Suprapubic skin (tissue), 4 donors: ENCODE data around the gene SMG5. TPM values are rescaled to one million over a fixed set of nuclear protein-coding genes. Genes with fewer than 3 reads are reported as not detected.

Experiments used
- DNase-seq, 2 donors: peaks; one replicate each; pipeline ENCODE4 v3.0.0-alpha.2; 2019; ENCODE audit warnings: low spot score in 2 of 2
- H3K27ac ChIP-seq: fragments of 200-600 bp; sonication (generic); one replicate; pipeline ENCODE4 v1.5.1; 2019
- H3K27me3 ChIP-seq: fragments of 200-600 bp; sonication (generic); one replicate; pipeline ENCODE4 v1.5.1; 2019
- H3K36me3 ChIP-seq: fragments of 200-600 bp; sonication (generic); one replicate; pipeline ENCODE4 v1.5.1; 2019
- H3K4me1 ChIP-seq: fragments of 200-600 bp; sonication (generic); one replicate; pipeline ENCODE4 v1.5.1; 2019
- H3K4me3 ChIP-seq: fragments of 200-600 bp; sonication (generic); one replicate; pipeline ENCODE4 v1.5.1; 2019; ENCODE audit warnings: mild to moderate bottlenecking
- H3K9me3 ChIP-seq: fragments of 200-600 bp; sonication (generic); one replicate; pipeline ENCODE4 v1.5.1; 2019
- EP300 ChIP-seq: sonication (generic); formaldehyde crosslinking; IDR thresholded peaks from one replicate; pipeline ENCODE4 v1.6.1; 2017; ENCODE audit warnings: antibody characterized with exemption
- POLR2A ChIP-seq, 2 donors: fragments of 450-650 bp; IDR thresholded peaks; one replicate each; pipeline ENCODE4 v1.6.1; 2017; ENCODE audit warnings: antibody characterized with exemption in 2 of 2, mild to moderate bottlenecking in 2 of 2, moderate library complexity in 2 of 2
- POLR2AphosphoS5 ChIP-seq, 3 donors: sonication (generic); formaldehyde crosslinking; IDR thresholded peaks; one replicate each; pipeline ENCODE4 v1.6.1; 2017; ENCODE audit warnings: antibody characterized with exemption in 3 of 3
- WGBS: methylation state at CpG from one replicate; pipeline ENCODE4 v1.1.5; 2018; 5-methylcytosine and 5-hydroxymethylcytosine counted together
- total RNA-seq, 4 donors: library from RNA; depleted of rRNA; stranded (reverse); fragments of >200 nt; gene quantifications; one replicate each; pipeline ENCODE4 v1.1.0, GENCODE V29; 2016
- TF ChIP-seq, protein P1 (sequence below), 2 donors: fragments of 200-600 bp in 1 of 2; fragments of 450-650 bp in 1 of 2; sonication (generic) in 1 of 2; IDR thresholded peaks; one replicate each; pipeline ENCODE4 v1.5.1; 2016 to 2019; ENCODE audit warnings: antibody characterized with exemption in 2 of 2, mild to moderate bottlenecking in 1 of 2, moderate library complexity in 1 of 2

SMG5 gene
- total RNA-seq, 4 donors from 2014 or later = 68.0 to 170 (median 76.6) TPM

- Histone ChIP-seq H3K27me3 (peaks cover 6% of the 10 kb centered on the region), H3K4me1 (peaks cover 37% of the 10 kb centered on the region), H3K27ac (no peak overlapping the region), H3K9me3 (no peaks in the 10 kb centered on the region), H3K4me3 (no peak overlapping the region), H3K36me3 (peaks cover 40% of the 10 kb centered on the region)
- 28% methylated on average over 14 of the region's 15 CpGs for WGBS
- peak in 1 of 2 donors; percentile 70 for DNase-seq
- TF ChIP-seq POLR2A (IDR thresholded peaks at IDR 0.05) (no peak), POLR2AphosphoS5 (IDR thresholded peaks at IDR 0.05) (no peak), EP300 (no peak)
- TF ChIP-seq, protein P1, sequence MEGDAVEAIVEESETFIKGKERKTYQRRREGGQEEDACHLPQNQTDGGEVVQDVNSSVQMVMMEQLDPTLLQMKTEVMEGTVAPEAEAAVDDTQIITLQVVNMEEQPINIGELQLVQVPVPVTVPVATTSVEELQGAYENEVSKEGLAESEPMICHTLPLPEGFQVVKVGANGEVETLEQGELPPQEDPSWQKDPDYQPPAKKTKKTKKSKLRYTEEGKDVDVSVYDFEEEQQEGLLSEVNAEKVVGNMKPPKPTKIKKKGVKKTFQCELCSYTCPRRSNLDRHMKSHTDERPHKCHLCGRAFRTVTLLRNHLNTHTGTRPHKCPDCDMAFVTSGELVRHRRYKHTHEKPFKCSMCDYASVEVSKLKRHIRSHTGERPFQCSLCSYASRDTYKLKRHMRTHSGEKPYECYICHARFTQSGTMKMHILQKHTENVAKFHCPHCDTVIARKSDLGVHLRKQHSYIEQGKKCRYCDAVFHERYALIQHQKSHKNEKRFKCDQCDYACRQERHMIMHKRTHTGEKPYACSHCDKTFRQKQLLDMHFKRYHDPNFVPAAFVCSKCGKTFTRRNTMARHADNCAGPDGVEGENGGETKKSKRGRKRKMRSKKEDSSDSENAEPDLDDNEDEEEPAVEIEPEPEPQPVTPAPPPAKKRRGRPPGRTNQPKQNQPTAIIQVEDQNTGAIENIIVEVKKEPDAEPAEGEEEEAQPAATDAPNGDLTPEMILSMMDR (IDR thresholded peaks at IDR 0.05) = no peak
Observed at GRCh38 chr1:156241311-156241811, 41.3 kb downstream of the SMG5 start.

GRCh38 chr1:156238248-156238647, 44.4 kb downstream of the SMG5 start:
- H3K9me3 ChIP-seq = no peaks in the 10 kb centered on the region
- peaks cover 16% of the 10 kb centered on the region for H3K4me1 ChIP-seq
- H3K27ac ChIP-seq = no peak overlapping the region
- DNase-seq = no peak
- TF ChIP-seq, protein P1 (IDR thresholded peaks at IDR 0.05) = no peak
- no peak for TF ChIP-seq EP300
- no peak for TF ChIP-seq POLR2AphosphoS5 (IDR thresholded peaks at IDR 0.05)
- TF ChIP-seq POLR2A (IDR thresholded peaks at IDR 0.05) = no peak
- WGBS = 97% methylated on average over 5 of the region's 5 CpGs
- H3K27me3 ChIP-seq = no peaks in the 10 kb centered on the region
- H3K4me3 ChIP-seq = no peak overlapping the region
- peaks cover 68% of the 10 kb centered on the region for H3K36me3 ChIP-seq

GRCh38 chr1:156236164-156236563, 46.5 kb downstream of the SMG5 start:
- peaks cover 68% of the 10 kb centered on the region for H3K36me3 ChIP-seq
- H3K4me1 ChIP-seq = peaks cover 5% of the 10 kb centered on the region
- 48% methylated on average over 12 of the region's 12 CpGs for WGBS

GRCh38 chr1:156233426-156234127, 49.0 kb downstream of the SMG5 start:
- no peaks in the 10 kb centered on the region for H3K27me3 ChIP-seq
- H3K4me3 ChIP-seq = no peak overlapping the region
- no peak for DNase-seq
- peaks cover 5% of the 10 kb centered on the region for H3K4me1 ChIP-seq
- TF ChIP-seq, protein P1 (IDR thresholded peaks at IDR 0.05) = no peak
- TF ChIP-seq EP300 (no peak), POLR2AphosphoS5 (IDR thresholded peaks at IDR 0.05) (no peak), POLR2A (IDR thresholded peaks at IDR 0.05) (no peak)
- WGBS = 60% methylated on average over 5 of the region's 5 CpGs
- no peak overlapping the region for H3K27ac ChIP-seq
- H3K36me3 ChIP-seq = peaks cover 62% of the 10 kb centered on the region
- no peaks in the 10 kb centered on the region for H3K9me3 ChIP-seq

More at GRCh38 chr1:156236164-156236563, 46.5 kb downstream of the SMG5 start:
- no peak overlapping the region for H3K27ac ChIP-seq
- DNase-seq = no peak
- no peak overlapping the region for H3K4me3 ChIP-seq
- TF ChIP-seq, protein P1 (IDR thresholded peaks at IDR 0.05) = no peak
- no peak for TF ChIP-seq EP300
- no peak for TF ChIP-seq POLR2A (IDR thresholded peaks at IDR 0.05)
- TF ChIP-seq POLR2AphosphoS5 (IDR thresholded peaks at IDR 0.05) = no peak
- no peaks in the 10 kb centered on the region for H3K27me3 ChIP-seq
- no peaks in the 10 kb centered on the region for H3K9me3 ChIP-seq

DNA sequence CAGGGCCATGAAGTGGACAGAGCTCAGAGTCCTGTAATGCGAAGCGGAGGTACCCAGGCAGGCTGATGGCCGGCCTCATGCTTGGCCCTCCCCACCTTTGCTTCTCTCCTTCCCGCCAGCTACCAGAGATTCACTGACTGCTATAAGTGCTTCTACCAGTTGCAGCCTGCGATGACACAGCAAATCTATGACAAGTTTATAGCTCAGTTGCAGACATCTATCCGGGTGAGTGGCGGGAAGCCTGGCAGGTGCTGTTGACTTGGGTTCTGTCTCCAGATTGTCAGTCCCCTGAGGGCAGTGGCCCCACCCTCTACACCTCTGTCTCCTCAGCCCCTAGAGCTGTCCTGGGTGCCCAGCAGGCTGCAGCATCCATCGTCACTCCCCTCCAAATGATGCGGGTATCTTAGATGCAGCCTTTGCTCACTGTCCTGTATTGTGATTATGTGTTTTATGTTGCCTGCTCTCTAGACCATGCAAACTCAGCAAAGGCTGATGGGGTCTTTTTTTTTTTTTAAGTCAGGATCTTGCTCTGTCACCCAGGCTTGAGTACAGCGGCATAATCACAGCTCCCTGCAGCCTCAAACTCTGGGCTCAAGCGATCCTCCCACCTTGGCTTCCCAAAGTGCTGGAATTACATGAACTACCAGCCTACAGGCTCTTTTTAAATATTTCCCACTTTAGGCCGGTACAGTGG, 50.3 kb downstream of the SMG5 start:
- H3K4me1 ChIP-seq = peaks cover 5% of the 10 kb centered on the region
- no peak for TF ChIP-seq POLR2AphosphoS5 (IDR thresholded peaks at IDR 0.05)
- no peak for TF ChIP-seq EP300
- TF ChIP-seq POLR2A (IDR thresholded peaks at IDR 0.05) = no peak
- TF ChIP-seq, protein P1 (IDR thresholded peaks at IDR 0.05) = no peak
- H3K36me3 ChIP-seq = peaks cover 58% of the 10 kb centered on the region
- no peaks in the 10 kb centered on the region for H3K27me3 ChIP-seq
- H3K9me3 ChIP-seq = no peaks in the 10 kb centered on the region
- no peak for DNase-seq
- 84% methylated on average over 12 of the region's 12 CpGs for WGBS
- no peak overlapping the region for H3K27ac ChIP-seq
- no peak overlapping the region for H3K4me3 ChIP-seq
